Measurements from ENCODE around the gene KCNQ5.

The KCNQ5 gene

GRCh38 chr6:73078908-73079610, 457.2 kb downstream of the KCNQ5 start:
- TF ChIP-seq CTCF (conservative IDR thresholded peaks at IDR 0.05; ENCODE audit: low read length) = no peak
- no peak for DNase-seq (ENCODE audit: low read depth)
- no peak overlapping the region for H3K4me3 ChIP-seq (ENCODE audit: low read length)

DNA sequence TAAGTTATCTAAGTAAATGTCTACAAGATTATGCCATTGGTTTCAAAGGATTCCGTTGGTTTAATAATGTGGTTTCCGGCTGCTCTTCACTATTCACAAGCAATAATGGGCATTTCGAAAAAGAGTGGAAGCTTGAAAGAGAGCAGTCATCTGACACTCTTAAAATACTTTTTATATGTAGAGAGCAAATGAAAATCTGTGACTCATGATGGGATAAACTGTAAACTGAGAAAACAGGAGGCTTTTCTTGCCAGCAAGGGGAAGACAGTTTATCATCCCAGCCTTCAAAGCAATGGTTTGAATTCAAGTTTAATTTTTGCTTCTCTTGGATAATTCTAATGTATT, 457.7 kb downstream of the KCNQ5 start:
- H3K4me3 ChIP-seq (ENCODE audit: low read length) = no peak overlapping the region

DNA sequence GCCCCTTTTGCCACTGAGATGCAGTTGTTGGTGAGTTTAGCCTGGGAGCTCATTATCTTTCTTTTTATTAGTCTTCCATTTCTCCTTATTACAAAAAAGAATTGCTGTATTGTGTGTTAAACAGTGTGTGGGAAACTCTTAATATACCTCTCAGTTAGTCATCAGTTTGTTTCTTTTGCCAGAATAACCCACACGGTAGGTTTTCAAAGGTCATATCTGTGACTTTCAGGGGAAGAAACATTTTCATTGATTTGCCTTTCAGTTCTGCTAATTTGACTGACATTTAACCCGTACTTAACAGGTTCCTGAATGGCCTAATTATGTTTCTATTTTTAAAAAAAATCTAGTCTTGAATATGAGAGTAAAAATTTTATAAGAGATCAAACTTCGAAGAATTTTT, 458.1 kb downstream of the KCNQ5 start:
- DNase-seq (ENCODE audit: low read depth) = peak; percentile 16

More for the DNA sequence above, 457.7 kb downstream of the KCNQ5 start:
- DNase-seq (ENCODE audit: low read depth) = peak; percentile 66
- TF ChIP-seq CTCF (conservative IDR thresholded peaks at IDR 0.05; ENCODE audit: low read length) = no peak

GRCh38 chr6:73081955-73082354, 460.1 kb downstream of the KCNQ5 start:
- no peak overlapping the region for H3K4me3 ChIP-seq (ENCODE audit: low read length)
- no peak for DNase-seq (ENCODE audit: low read depth)
- TF ChIP-seq CTCF (conservative IDR thresholded peaks at IDR 0.05; ENCODE audit: low read length) = no peak

More for the DNA sequence above, 458.1 kb downstream of the KCNQ5 start:
- H3K4me3 ChIP-seq (ENCODE audit: low read length) = no peak overlapping the region
- TF ChIP-seq CTCF (conservative IDR thresholded peaks at IDR 0.05; ENCODE audit: low read length) = no peak

DNA sequence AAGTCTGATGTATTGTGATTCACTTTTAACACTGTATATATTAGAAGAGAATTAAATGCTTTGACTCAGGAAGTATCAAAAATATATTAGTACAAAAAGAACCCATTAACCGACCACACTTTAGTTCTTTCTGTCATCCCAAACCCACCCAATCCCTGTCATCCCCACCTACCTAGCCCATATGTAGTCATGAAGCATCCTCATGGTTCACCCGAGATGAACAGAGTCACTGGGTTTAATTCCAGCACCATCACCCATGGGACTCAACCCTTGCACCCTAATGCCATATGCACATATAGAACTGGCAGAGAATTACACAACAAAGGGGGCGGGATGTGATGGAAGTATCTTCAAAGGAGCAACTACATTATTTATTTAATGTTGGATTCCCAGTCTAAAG, 462.0 kb downstream of the KCNQ5 start:
- no peak for DNase-seq (ENCODE audit: low read depth)

DNA sequence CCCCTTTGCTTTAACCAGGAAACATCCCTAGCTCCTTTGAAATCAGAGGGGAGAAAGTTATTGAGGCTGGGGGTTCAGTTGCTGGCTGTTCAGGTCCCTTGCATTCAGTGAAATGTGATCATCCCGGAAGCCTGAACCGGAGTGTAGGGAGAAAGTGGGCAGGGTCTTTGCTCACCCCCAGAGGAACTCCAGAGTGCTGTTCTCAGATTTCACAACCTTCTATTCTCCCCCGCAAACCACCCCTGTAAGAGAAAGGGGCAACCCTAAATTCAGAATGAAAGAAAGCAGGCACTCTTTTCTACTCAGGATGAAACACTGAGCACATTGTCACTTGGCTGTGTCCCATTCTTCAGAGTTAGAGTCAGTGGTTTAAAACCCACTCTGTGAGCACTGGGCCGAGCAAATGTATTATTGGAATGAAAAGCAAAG, 463.6 kb downstream of the KCNQ5 start:
- peak; percentile 37 for DNase-seq (ENCODE audit: low read depth)
- TF ChIP-seq CTCF (conservative IDR thresholded peaks at IDR 0.05; ENCODE audit: low read length) = no peak
- no peak overlapping the region for H3K4me3 ChIP-seq (ENCODE audit: low read length)

More for the DNA sequence above, 462.0 kb downstream of the KCNQ5 start:
- TF ChIP-seq CTCF (conservative IDR thresholded peaks at IDR 0.05; ENCODE audit: low read length) = no peak
- H3K4me3 ChIP-seq (ENCODE audit: low read length) = no peak overlapping the region

- TF ChIP-seq CTCF (conservative IDR thresholded peaks at IDR 0.05; ENCODE audit: low read length) = no peak
- DNase-seq (ENCODE audit: low read depth) = no peak
- H3K4me3 ChIP-seq (ENCODE audit: low read length) = no peak overlapping the region
Measured at GRCh38 chr6:73086726-73087125, 464.9 kb downstream of the KCNQ5 start.
